Activated CD4-positive, CD25-positive, alpha-beta regulatory T cell treated with anti-CD3 and anti-CD28 coated beads, Interleukin-2, amount 50 U/mL, for 72 hours (primary cell): ENCODE results near the gene YEATS2.
"Not testable (repeated sequence)": the region's sequence is repeated elsewhere in the genome, so short reads cannot be mapped to it uniquely, and the experiment has no call there.

ENCODE experiments used
- DNase-seq: peaks from one replicate; pipeline ENCODE4 v3.0.0; 2021

The YEATS2 gene

GRCh38 chr3:183697610-183698317, at the start of gene YEATS2:
TSS of gene YEATS2 (plus strand) at chr3:183697797. CDS start at chr3:183715163, 17,366 bp downstream.
- peak; percentile 78 for DNase-seq

GRCh38 chr3:183650554-183650953, 47.0 kb upstream of the YEATS2 start:
- DNase-seq: no peak

GRCh38 chr3:183653209-183654064, 44.2 kb upstream of the YEATS2 start:
- DNase-seq: no peak

GRCh38 chr3:183654727-183655126, 42.9 kb upstream of the YEATS2 start:
- DNase-seq: no peak

- no peak for DNase-seq
Measured at GRCh38 chr3:183662099-183662498, 35.5 kb upstream of the YEATS2 start.

GRCh38 chr3:183664913-183665381, 32.6 kb upstream of the YEATS2 start:
- DNase-seq: no peak

- no peak for DNase-seq
Measured at GRCh38 chr3:183680061-183680460, 17.5 kb upstream of the YEATS2 start.

GRCh38 chr3:183687705-183688104, 9.9 kb upstream of the YEATS2 start:
- no peak for DNase-seq

- DNase-seq: no peak
Measured at GRCh38 chr3:183688874-183689273, 8.7 kb upstream of the YEATS2 start.

- DNase-seq: not testable (repeated sequence)
Measured at GRCh38 chr3:183689621-183690020, 8.0 kb upstream of the YEATS2 start.

GRCh38 chr3:183690402-183690995, 7.1 kb upstream of the YEATS2 start:
- DNase-seq: no peak

- no peak for DNase-seq
Measured at GRCh38 chr3:183692436-183692835, 5.2 kb upstream of the YEATS2 start.

GRCh38 chr3:183695569-183696364, 1.8 kb upstream of the YEATS2 start:
- no peak for DNase-seq

- no peak for DNase-seq
Measured at GRCh38 chr3:183697123-183697609, 431 bp upstream of the YEATS2 start.

- DNase-seq: no peak
Measured at GRCh38 chr3:183698318-183698751, 738 bp downstream of the YEATS2 start.

GRCh38 chr3:183698756-183699155, 1.2 kb downstream of the YEATS2 start:
- DNase-seq: no peak

GRCh38 chr3:183699238-183699947, 1.8 kb downstream of the YEATS2 start:
- DNase-seq: no peak

- DNase-seq: no peak
Measured at GRCh38 chr3:183701744-183702143, 4.1 kb downstream of the YEATS2 start.

- DNase-seq: not testable (repeated sequence)
Measured at GRCh38 chr3:183703892-183704291, 6.3 kb downstream of the YEATS2 start.

GRCh38 chr3:183710231-183710630, 12.6 kb downstream of the YEATS2 start:
- no peak for DNase-seq

GRCh38 chr3:183711516-183711915, 13.9 kb downstream of the YEATS2 start:
- no peak for DNase-seq

GRCh38 chr3:183714622-183715021, 17.0 kb downstream of the YEATS2 start:
- no peak for DNase-seq
